ENCODE measurements around the gene RPS16.

RPS16 gene

GRCh38 chr19:39390451-39390750 lies 45.3 kb downstream of the RPS16 start:
- TF ChIP-seq CTCF (IDR thresholded peaks at IDR 0.05; ENCODE audit: insufficient read depth, low read depth, low read length, missing control alignments) = no peak
- DNase-seq (ENCODE audit: low read depth) = peak; percentile 78
- H3K4me3 ChIP-seq (ENCODE audit: low read length) = peak overlapping the region; percentile 90

- TF ChIP-seq CTCF (IDR thresholded peaks at IDR 0.05; ENCODE audit: insufficient read depth, low read depth, low read length, missing control alignments) = no peak
- DNase-seq (ENCODE audit: low read depth) = no peak
- peak overlapping the region; percentile 90 for H3K4me3 ChIP-seq (ENCODE audit: low read length)
Measured at GRCh38 chr19:39389631-39390414, 45.9 kb downstream of the RPS16 start.

- H3K4me3 ChIP-seq (ENCODE audit: low read length) = no peak overlapping the region
- TF ChIP-seq CTCF (IDR thresholded peaks at IDR 0.05; ENCODE audit: insufficient read depth, low read depth, low read length, missing control alignments) = no peak
- DNase-seq (ENCODE audit: low read depth) = no peak
Measured at GRCh38 chr19:39388657-39389056, 47.1 kb downstream of the RPS16 start.

GRCh38 chr19:39386557-39386956 lies 49.2 kb downstream of the RPS16 start:
- TF ChIP-seq CTCF (IDR thresholded peaks at IDR 0.05; ENCODE audit: insufficient read depth, low read depth, low read length, missing control alignments) = no peak
- no peak for DNase-seq (ENCODE audit: low read depth)
- no peak overlapping the region for H3K4me3 ChIP-seq (ENCODE audit: low read length)

- no peak overlapping the region for H3K4me3 ChIP-seq (ENCODE audit: low read length)
- TF ChIP-seq CTCF (IDR thresholded peaks at IDR 0.05; ENCODE audit: insufficient read depth, low read depth, low read length, missing control alignments) = no peak
- no peak for DNase-seq (ENCODE audit: low read depth)
Measured at GRCh38 chr19:39385629-39386411, 49.9 kb downstream of the RPS16 start.

- no peak for DNase-seq (ENCODE audit: low read depth)
- no peak for TF ChIP-seq CTCF (IDR thresholded peaks at IDR 0.05; ENCODE audit: insufficient read depth, low read depth, low read length, missing control alignments)
Measured at GRCh38 chr19:39384839-39385568, 50.7 kb downstream of the RPS16 start.

More at GRCh38 chr19:39384839-39385568, 50.7 kb downstream of the RPS16 start:
- H3K4me3 ChIP-seq (ENCODE audit: low read length) = no peak overlapping the region

All from epithelial cell of esophagus (primary cell).